ENCODE data around the gene LTBP1.

The LTBP1 gene

GRCh38 chr2:33264766-33265165, 318.0 kb downstream of the LTBP1 start:
- DNase-seq (ENCODE audit: low spot score): no peak
- TF ChIP-seq, protein P1, sequence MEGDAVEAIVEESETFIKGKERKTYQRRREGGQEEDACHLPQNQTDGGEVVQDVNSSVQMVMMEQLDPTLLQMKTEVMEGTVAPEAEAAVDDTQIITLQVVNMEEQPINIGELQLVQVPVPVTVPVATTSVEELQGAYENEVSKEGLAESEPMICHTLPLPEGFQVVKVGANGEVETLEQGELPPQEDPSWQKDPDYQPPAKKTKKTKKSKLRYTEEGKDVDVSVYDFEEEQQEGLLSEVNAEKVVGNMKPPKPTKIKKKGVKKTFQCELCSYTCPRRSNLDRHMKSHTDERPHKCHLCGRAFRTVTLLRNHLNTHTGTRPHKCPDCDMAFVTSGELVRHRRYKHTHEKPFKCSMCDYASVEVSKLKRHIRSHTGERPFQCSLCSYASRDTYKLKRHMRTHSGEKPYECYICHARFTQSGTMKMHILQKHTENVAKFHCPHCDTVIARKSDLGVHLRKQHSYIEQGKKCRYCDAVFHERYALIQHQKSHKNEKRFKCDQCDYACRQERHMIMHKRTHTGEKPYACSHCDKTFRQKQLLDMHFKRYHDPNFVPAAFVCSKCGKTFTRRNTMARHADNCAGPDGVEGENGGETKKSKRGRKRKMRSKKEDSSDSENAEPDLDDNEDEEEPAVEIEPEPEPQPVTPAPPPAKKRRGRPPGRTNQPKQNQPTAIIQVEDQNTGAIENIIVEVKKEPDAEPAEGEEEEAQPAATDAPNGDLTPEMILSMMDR (IDR thresholded peaks at IDR 0.05; ENCODE audit: borderline replicate concordance, control extremely low read depth, extremely low read depth, insufficient read depth, missing control alignments): no peak
- in situ Hi-C loops (cut with MboI; ENCODE audit: low sequenced_read_pairs, unreplicated experiment): no loop called here

DNA sequence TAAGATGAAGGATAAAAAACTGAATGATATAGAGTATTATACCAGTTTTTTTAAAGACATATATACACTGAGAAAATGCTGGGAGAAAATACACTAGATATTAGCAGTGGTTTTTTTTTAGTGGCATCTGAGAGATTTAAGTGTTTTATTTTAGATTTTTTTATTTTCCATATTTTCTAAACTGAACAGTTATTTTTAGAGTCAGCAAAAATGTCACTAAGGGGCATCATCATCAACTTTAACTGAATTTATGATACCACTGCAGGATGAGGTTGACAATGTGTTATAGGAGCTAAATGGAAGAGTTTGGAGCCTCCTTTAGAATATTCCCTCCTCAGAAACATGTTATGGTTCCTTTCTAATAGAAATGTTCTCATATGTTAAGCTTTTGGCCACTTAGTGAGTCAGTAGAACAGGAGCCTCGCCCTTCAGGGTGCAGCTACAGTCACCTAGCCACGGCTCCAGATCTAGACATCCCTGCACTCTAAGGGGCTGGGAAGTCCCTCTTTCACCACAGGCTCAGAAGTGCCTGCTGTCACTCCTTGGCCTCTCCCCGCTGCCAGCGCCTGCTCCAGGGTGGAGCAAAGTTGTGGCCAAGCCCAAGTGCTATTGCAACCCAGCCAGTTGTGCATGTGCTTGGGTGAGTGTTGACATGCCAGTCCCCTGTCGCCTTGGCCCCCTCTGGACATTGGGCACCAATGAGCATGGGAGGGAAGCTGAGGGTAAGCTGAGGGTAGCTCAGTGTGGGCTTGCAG, 319.0 kb downstream of the LTBP1 start:
- TF ChIP-seq, protein P1 (IDR thresholded peaks at IDR 0.05; ENCODE audit: borderline replicate concordance, control extremely low read depth, extremely low read depth, insufficient read depth, missing control alignments): no peak
- in situ Hi-C loops (cut with MboI; ENCODE audit: low sequenced_read_pairs, unreplicated experiment): no loop called here
- no peak for DNase-seq (ENCODE audit: low spot score)

GRCh38 chr2:33266467-33266866, 319.7 kb downstream of the LTBP1 start:
- TF ChIP-seq, protein P1 (IDR thresholded peaks at IDR 0.05; ENCODE audit: borderline replicate concordance, control extremely low read depth, extremely low read depth, insufficient read depth, missing control alignments): no peak
- no peak for DNase-seq (ENCODE audit: low spot score)
- in situ Hi-C loops (cut with MboI; ENCODE audit: low sequenced_read_pairs, unreplicated experiment): no loop called here

DNA sequence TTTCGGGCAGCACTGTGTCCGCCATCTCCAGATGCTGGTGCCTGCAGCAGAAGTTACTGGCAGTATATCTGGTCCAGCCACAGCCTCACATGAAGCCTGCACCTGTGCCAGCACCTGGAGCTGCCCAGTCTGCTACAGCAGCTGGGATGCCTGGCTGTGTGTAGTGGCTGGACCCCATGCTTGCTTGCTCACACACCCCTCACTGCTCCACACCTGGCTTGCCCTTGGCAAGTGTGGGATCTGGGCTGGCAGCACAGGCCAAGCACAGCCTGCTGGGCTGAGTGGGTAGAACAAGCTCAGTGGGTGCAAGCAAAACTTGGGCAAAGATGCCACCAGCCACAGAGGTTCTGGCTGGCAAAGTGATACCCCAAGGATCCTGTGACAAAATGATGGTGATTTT, 320.3 kb downstream of the LTBP1 start:
- DNase-seq (ENCODE audit: low spot score): no peak
- TF ChIP-seq, protein P1 (IDR thresholded peaks at IDR 0.05; ENCODE audit: borderline replicate concordance, control extremely low read depth, extremely low read depth, insufficient read depth, missing control alignments): no peak
- in situ Hi-C loops (cut with MboI; ENCODE audit: low sequenced_read_pairs, unreplicated experiment): no loop called here

DNA sequence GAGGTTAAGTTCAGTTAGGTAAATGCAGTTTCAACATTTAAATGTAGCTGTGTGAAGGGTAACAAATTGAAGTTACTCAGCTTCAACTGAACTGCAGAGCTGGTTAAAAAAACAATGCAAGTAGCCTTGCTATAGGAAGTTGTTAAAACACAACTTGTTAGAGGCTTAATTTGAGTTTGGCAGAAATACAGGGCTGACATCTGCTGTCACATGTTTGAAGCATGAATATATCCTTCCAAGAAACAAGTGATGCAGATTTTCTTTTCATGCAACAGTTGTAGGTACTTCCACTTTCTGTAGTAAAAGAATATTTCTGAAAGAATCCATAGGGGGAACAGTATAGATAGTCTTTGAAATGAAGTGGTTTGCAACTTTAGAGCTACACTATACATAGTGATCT, 321.0 kb downstream of the LTBP1 start:
- in situ Hi-C loops (cut with MboI; ENCODE audit: low sequenced_read_pairs, unreplicated experiment): no loop called here
- DNase-seq (ENCODE audit: low spot score): no peak
- TF ChIP-seq, protein P1 (IDR thresholded peaks at IDR 0.05; ENCODE audit: borderline replicate concordance, control extremely low read depth, extremely low read depth, insufficient read depth, missing control alignments): no peak

DNA sequence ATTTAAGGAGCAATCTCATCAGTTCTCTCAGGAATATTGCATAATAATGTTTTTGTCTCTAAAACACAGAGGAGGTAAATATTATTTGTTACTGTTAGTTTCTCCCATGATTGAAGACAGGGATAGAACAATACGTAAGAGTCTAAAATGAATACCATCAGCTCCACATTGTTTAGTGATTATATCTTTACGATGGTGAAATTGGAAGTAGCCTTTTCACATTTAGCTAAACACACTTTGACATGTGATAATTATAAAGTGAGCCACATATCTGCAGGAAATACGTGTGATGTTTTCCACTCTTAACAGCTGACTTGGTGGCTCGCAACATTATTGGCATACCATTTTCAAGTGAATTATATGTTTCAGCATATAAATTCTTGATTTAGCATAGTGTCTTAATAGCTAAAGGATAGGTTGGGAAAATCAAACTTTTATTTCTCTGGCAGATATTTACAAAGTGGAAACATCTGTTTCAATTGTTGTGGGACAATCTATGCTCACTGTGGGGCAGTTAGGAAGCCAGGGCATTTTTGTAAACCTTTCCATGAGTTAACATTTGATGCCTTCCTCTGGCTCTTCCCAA, 321.6 kb downstream of the LTBP1 start:
- TF ChIP-seq, protein P1 (IDR thresholded peaks at IDR 0.05; ENCODE audit: borderline replicate concordance, control extremely low read depth, extremely low read depth, insufficient read depth, missing control alignments): no peak
- in situ Hi-C loops (cut with MboI; ENCODE audit: low sequenced_read_pairs, unreplicated experiment): no loop called here
- DNase-seq (ENCODE audit: low spot score): no peak

All from GM13976 (cell line).